ENCODE data around the gene MTLN.
"Not testable (repeated sequence)": the region's sequence is repeated elsewhere in the genome, so short reads cannot be mapped to it uniquely, and the experiment has no call there.

Gene MTLN

GRCh38 chr2:110211938-110212858 is at the start of gene MTLN:
Gene MTLN, minus strand, starts transcription at chr2:110212547. Its CDS starts 22 bp downstream, at chr2:110212525.
- Histone ChIP-seq H3K9ac (ENCODE audit: low read depth in 1 of 2, low read length in 2 of 2) (peak within 1 kb of the TSS; percentile 76 to 82), H3K36me3 (ENCODE audit: control insufficient read depth in 2 of 2, insufficient read depth in 2 of 2, low read length in 2 of 2) (peaks cover 4 to 5% of the 10 kb centered on the region in 2 donors), H3K4me1 (ENCODE audit: control insufficient read depth in 2 of 2, insufficient read depth in 2 of 2, low read length in 2 of 2) (no peaks in the 10 kb centered on the region), H3K4me3 (ENCODE audit: low read length in 2 of 2) (peak within 1 kb of the TSS; percentile 81 to 85), H3K27me3 (ENCODE audit: control insufficient read depth in 2 of 2, insufficient read depth in 2 of 2, low read length in 2 of 2) (peaks cover 4 to 6% of the 10 kb centered on the region in 2 donors), H3K9me3 (ENCODE audit: control insufficient read depth in 2 of 2, low read length in 2 of 2) (peaks cover 0 to 6% of the 10 kb centered on the region in 2 donors), H3K27ac (ENCODE audit: low read depth in 2 of 2, low read length in 2 of 2) (peak within 1 kb of the TSS; percentile 59 to 69)

- H3K9ac ChIP-seq (ENCODE audit: low read depth in 1 of 2, low read length in 2 of 2); H3K36me3 ChIP-seq (ENCODE audit: control insufficient read depth in 2 of 2, insufficient read depth in 2 of 2, low read length in 2 of 2); H3K4me3 ChIP-seq (ENCODE audit: low read length in 2 of 2); H3K9me3 ChIP-seq (ENCODE audit: control insufficient read depth in 2 of 2, low read length in 2 of 2); H3K4me1 ChIP-seq (ENCODE audit: control insufficient read depth in 2 of 2, insufficient read depth in 2 of 2, low read length in 2 of 2); H3K27ac ChIP-seq (ENCODE audit: low read depth in 2 of 2, low read length in 2 of 2); H3K27me3 ChIP-seq (ENCODE audit: control insufficient read depth in 2 of 2, insufficient read depth in 2 of 2, low read length in 2 of 2): not testable (repeated sequence)
Observed at GRCh38 chr2:110261910-110262309, 49.6 kb upstream of the MTLN start.

GRCh38 chr2:110248081-110248795 is 35.9 kb upstream of the MTLN start:
- H3K9ac ChIP-seq (ENCODE audit: low read depth in 1 of 2, low read length in 2 of 2); H3K27me3 ChIP-seq (ENCODE audit: control insufficient read depth in 2 of 2, insufficient read depth in 2 of 2, low read length in 2 of 2); H3K27ac ChIP-seq (ENCODE audit: low read depth in 2 of 2, low read length in 2 of 2); H3K36me3 ChIP-seq (ENCODE audit: control insufficient read depth in 2 of 2, insufficient read depth in 2 of 2, low read length in 2 of 2); H3K9me3 ChIP-seq (ENCODE audit: control insufficient read depth in 2 of 2, low read length in 2 of 2); H3K4me3 ChIP-seq (ENCODE audit: low read length in 2 of 2); H3K4me1 ChIP-seq (ENCODE audit: control insufficient read depth in 2 of 2, insufficient read depth in 2 of 2, low read length in 2 of 2): not testable (repeated sequence)

GRCh38 chr2:110245488-110246435 is 33.4 kb upstream of the MTLN start:
- not testable (repeated sequence) for H3K4me1 ChIP-seq (ENCODE audit: control insufficient read depth in 2 of 2, insufficient read depth in 2 of 2, low read length in 2 of 2); H3K9me3 ChIP-seq (ENCODE audit: control insufficient read depth in 2 of 2, low read length in 2 of 2); H3K9ac ChIP-seq (ENCODE audit: low read depth in 1 of 2, low read length in 2 of 2)

GRCh38 chr2:110243283-110243682 is 30.9 kb upstream of the MTLN start:
- not testable (repeated sequence) for H3K4me1 ChIP-seq (ENCODE audit: control insufficient read depth in 2 of 2, insufficient read depth in 2 of 2, low read length in 2 of 2); H3K27me3 ChIP-seq (ENCODE audit: control insufficient read depth in 2 of 2, insufficient read depth in 2 of 2, low read length in 2 of 2); H3K36me3 ChIP-seq (ENCODE audit: control insufficient read depth in 2 of 2, insufficient read depth in 2 of 2, low read length in 2 of 2); H3K9me3 ChIP-seq (ENCODE audit: control insufficient read depth in 2 of 2, low read length in 2 of 2); H3K9ac ChIP-seq (ENCODE audit: low read depth in 1 of 2, low read length in 2 of 2); H3K4me3 ChIP-seq (ENCODE audit: low read length in 2 of 2); H3K27ac ChIP-seq (ENCODE audit: low read depth in 2 of 2, low read length in 2 of 2)

More at GRCh38 chr2:110245488-110246435, 33.4 kb upstream of the MTLN start:
- H3K36me3 ChIP-seq (ENCODE audit: control insufficient read depth in 2 of 2, insufficient read depth in 2 of 2, low read length in 2 of 2); H3K27ac ChIP-seq (ENCODE audit: low read depth in 2 of 2, low read length in 2 of 2); H3K27me3 ChIP-seq (ENCODE audit: control insufficient read depth in 2 of 2, insufficient read depth in 2 of 2, low read length in 2 of 2); H3K4me3 ChIP-seq (ENCODE audit: low read length in 2 of 2): not testable (repeated sequence)

GRCh38 chr2:110234514-110234913 is 22.2 kb upstream of the MTLN start:
- H3K4me1 ChIP-seq (ENCODE audit: control insufficient read depth in 2 of 2, insufficient read depth in 2 of 2, low read length in 2 of 2): not testable (repeated sequence)

GRCh38 chr2:110229886-110230285 is 17.5 kb upstream of the MTLN start:
- H3K27me3 ChIP-seq (ENCODE audit: control insufficient read depth in 2 of 2, insufficient read depth in 2 of 2, low read length in 2 of 2); H3K9me3 ChIP-seq (ENCODE audit: control insufficient read depth in 2 of 2, low read length in 2 of 2); H3K27ac ChIP-seq (ENCODE audit: low read depth in 2 of 2, low read length in 2 of 2); H3K9ac ChIP-seq (ENCODE audit: low read depth in 1 of 2, low read length in 2 of 2); H3K4me3 ChIP-seq (ENCODE audit: low read length in 2 of 2); H3K36me3 ChIP-seq (ENCODE audit: control insufficient read depth in 2 of 2, insufficient read depth in 2 of 2, low read length in 2 of 2); H3K4me1 ChIP-seq (ENCODE audit: control insufficient read depth in 2 of 2, insufficient read depth in 2 of 2, low read length in 2 of 2): not testable (repeated sequence)

More at GRCh38 chr2:110234514-110234913, 22.2 kb upstream of the MTLN start:
- not testable (repeated sequence) for H3K9ac ChIP-seq (ENCODE audit: low read depth in 1 of 2, low read length in 2 of 2); H3K9me3 ChIP-seq (ENCODE audit: control insufficient read depth in 2 of 2, low read length in 2 of 2); H3K27ac ChIP-seq (ENCODE audit: low read depth in 2 of 2, low read length in 2 of 2); H3K4me3 ChIP-seq (ENCODE audit: low read length in 2 of 2); H3K36me3 ChIP-seq (ENCODE audit: control insufficient read depth in 2 of 2, insufficient read depth in 2 of 2, low read length in 2 of 2); H3K27me3 ChIP-seq (ENCODE audit: control insufficient read depth in 2 of 2, insufficient read depth in 2 of 2, low read length in 2 of 2)

GRCh38 chr2:110222626-110223025 is 10.3 kb upstream of the MTLN start:
- H3K27ac ChIP-seq (ENCODE audit: low read depth in 2 of 2, low read length in 2 of 2); H3K36me3 ChIP-seq (ENCODE audit: control insufficient read depth in 2 of 2, insufficient read depth in 2 of 2, low read length in 2 of 2); H3K9ac ChIP-seq (ENCODE audit: low read depth in 1 of 2, low read length in 2 of 2); H3K27me3 ChIP-seq (ENCODE audit: control insufficient read depth in 2 of 2, insufficient read depth in 2 of 2, low read length in 2 of 2); H3K9me3 ChIP-seq (ENCODE audit: control insufficient read depth in 2 of 2, low read length in 2 of 2); H3K4me1 ChIP-seq (ENCODE audit: control insufficient read depth in 2 of 2, insufficient read depth in 2 of 2, low read length in 2 of 2); H3K4me3 ChIP-seq (ENCODE audit: low read length in 2 of 2): not testable (repeated sequence)

- Histone ChIP-seq H3K9me3 (ENCODE audit: control insufficient read depth in 2 of 2, low read length in 2 of 2) (no peaks in the 10 kb centered on the region), H3K36me3 (ENCODE audit: control insufficient read depth in 2 of 2, insufficient read depth in 2 of 2, low read length in 2 of 2) (no peaks in the 10 kb centered on the region), H3K27me3 (ENCODE audit: control insufficient read depth in 2 of 2, insufficient read depth in 2 of 2, low read length in 2 of 2) (peaks cover 2 to 12% of the 10 kb centered on the region in 2 donors), H3K4me1 (ENCODE audit: control insufficient read depth in 2 of 2, insufficient read depth in 2 of 2, low read length in 2 of 2) (no peaks in the 10 kb centered on the region), H3K9ac (ENCODE audit: low read depth in 1 of 2, low read length in 2 of 2) (no peak overlapping the region), H3K4me3 (ENCODE audit: low read length in 2 of 2) (no peak overlapping the region), H3K27ac (ENCODE audit: low read depth in 2 of 2, low read length in 2 of 2) (no peak overlapping the region)
Observed at GRCh38 chr2:110221938-110222337, 9.6 kb upstream of the MTLN start.
